ENCODE data around the gene DNAH12.

DNAH12 gene

DNA sequence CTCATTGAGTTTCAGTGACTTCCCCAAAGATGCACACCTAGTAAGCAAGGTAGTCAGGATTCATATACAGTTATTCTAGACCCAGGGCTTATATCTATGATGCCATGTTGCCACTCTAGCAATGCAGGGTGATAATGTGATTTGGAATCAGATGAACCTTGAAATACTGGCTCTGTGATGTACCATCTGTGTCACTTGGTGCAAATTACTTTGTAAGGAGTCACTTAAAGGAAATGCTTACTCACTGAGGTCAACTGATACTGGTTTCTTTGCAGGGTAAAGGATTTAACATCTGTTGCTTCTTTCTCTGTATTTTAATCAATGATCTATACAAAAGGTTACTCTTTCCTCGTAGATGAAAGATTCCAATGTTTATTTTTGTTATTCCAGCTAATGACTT is 262.4 kb downstream of the DNAH12 start:
- no peaks in the 10 kb centered on the region for H3K27me3 ChIP-seq (ENCODE audit: insufficient read depth, low read length, poor library complexity)
- no peaks in the 10 kb centered on the region for H3K36me3 ChIP-seq (ENCODE audit: control insufficient read depth, insufficient read depth, low read length)
- WGBS (ENCODE audit: extremely low coverage, insufficient coverage, low lambda C conversion rate): no CpG with 5 or more reads among the region's 1 CpG
- H3K23ac ChIP-seq (ENCODE audit: low read length): no peak overlapping the region
- H3K18ac ChIP-seq (ENCODE audit: low read length): no peak overlapping the region
- no peak overlapping the region for H4K5ac ChIP-seq (ENCODE audit: low read length)
- H3K9ac ChIP-seq (ENCODE audit: low read length): no peak overlapping the region
- H3K4me1 ChIP-seq (ENCODE audit: control insufficient read depth, low read depth, low read length): no peaks in the 10 kb centered on the region
- no peaks in the 10 kb centered on the region for H3K79me2 ChIP-seq (ENCODE audit: control insufficient read depth, insufficient read depth, low read length)
- DNase-seq: peak; percentile 38
- no peak overlapping the region for H4K8ac ChIP-seq (ENCODE audit: low read depth, low read length)
- H3K4me2 ChIP-seq (ENCODE audit: low read length): no peak overlapping the region
- H3K4ac ChIP-seq (ENCODE audit: low read depth, low read length): no peak overlapping the region
- no peak overlapping the region for H3K27ac ChIP-seq (ENCODE audit: low read depth, low read length)
- no peak overlapping the region for H2BK120ac ChIP-seq (ENCODE audit: low read depth, low read length)
- no peak overlapping the region for H3K4me3 ChIP-seq (ENCODE audit: low read length)
- no peaks in the 10 kb centered on the region for H3K79me1 ChIP-seq (ENCODE audit: low read length)
- H2BK15ac ChIP-seq (replicated peaks; ENCODE audit: low read depth): no peak overlapping the region
- H2BK5ac ChIP-seq (ENCODE audit: low read length): no peak overlapping the region
- no peak overlapping the region for H2AK5ac ChIP-seq (ENCODE audit: low read length)
- H3K56ac ChIP-seq (ENCODE audit: low read length): no peak overlapping the region

DNA sequence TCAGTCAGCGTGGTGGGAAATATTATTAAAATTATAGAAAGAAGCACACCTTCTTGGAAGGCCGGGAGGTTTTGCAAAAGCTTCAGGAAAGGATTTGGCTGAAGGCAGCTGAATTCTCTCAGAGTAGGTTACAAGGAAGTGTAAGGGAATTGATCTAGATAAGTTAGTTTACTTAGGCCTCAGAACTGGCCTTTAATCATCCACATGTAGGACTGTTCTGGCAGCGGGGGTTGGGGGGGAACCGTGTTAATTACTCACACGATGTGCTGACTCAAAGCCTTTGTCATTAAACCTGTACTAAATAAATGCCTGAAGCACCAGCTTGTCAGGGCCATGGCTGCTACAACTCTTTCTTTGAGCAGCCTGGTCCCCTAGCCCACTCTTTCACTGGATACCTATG is 264.5 kb downstream of the DNAH12 start:
- Histone ChIP-seq H2BK15ac (replicated peaks; ENCODE audit: low read depth) (no peak overlapping the region), H3K79me2 (ENCODE audit: control insufficient read depth, insufficient read depth, low read length) (no peaks in the 10 kb centered on the region), H3K79me1 (ENCODE audit: low read length) (no peaks in the 10 kb centered on the region), H3K4me2 (ENCODE audit: low read length) (no peak overlapping the region), H3K36me3 (ENCODE audit: control insufficient read depth, insufficient read depth, low read length) (no peaks in the 10 kb centered on the region), H3K56ac (ENCODE audit: low read length) (no peak overlapping the region), H3K4ac (ENCODE audit: low read depth, low read length) (no peak overlapping the region), H3K27me3 (ENCODE audit: insufficient read depth, low read length, poor library complexity) (no peaks in the 10 kb centered on the region), H2BK5ac (ENCODE audit: low read length) (no peak overlapping the region), H3K23ac (ENCODE audit: low read length) (no peak overlapping the region), H2BK120ac (ENCODE audit: low read depth, low read length) (no peak overlapping the region), H3K4me1 (ENCODE audit: control insufficient read depth, low read depth, low read length) (no peaks in the 10 kb centered on the region), H3K4me3 (ENCODE audit: low read length) (no peak overlapping the region), H3K9ac (ENCODE audit: low read length) (no peak overlapping the region), H4K8ac (ENCODE audit: low read depth, low read length) (no peak overlapping the region), H3K18ac (ENCODE audit: low read length) (no peak overlapping the region), H3K27ac (ENCODE audit: low read depth, low read length) (no peak overlapping the region), H2AK5ac (ENCODE audit: low read length) (no peak overlapping the region), H4K5ac (ENCODE audit: low read length) (no peak overlapping the region)
- WGBS (ENCODE audit: extremely low coverage, insufficient coverage, low lambda C conversion rate): no CpG with 5 or more reads among the region's 5 CpGs
- no peak for DNase-seq

DNA sequence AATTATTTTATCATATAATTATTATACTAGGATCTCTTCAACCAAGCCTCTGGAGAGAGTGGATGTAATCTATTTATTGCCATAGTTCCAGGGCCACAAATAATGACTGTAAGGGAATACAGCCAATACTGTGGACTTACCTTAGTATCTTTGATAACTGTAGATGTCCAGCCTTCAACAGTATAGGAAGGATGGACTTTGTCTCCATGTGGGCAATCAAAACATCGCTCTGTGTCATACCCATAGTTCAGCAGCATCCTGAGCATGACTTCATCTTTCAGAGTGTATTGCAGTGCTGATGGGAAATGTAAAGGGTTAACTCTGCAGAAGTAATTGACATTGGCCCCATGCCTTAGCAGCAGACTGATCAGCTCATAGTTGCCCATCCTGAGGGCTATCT is 265.9 kb downstream of the DNAH12 start:
- Histone ChIP-seq H2AK5ac (ENCODE audit: low read length) (no peak overlapping the region), H4K8ac (ENCODE audit: low read depth, low read length) (no peak overlapping the region), H3K4me2 (ENCODE audit: low read length) (no peak overlapping the region)

DNA sequence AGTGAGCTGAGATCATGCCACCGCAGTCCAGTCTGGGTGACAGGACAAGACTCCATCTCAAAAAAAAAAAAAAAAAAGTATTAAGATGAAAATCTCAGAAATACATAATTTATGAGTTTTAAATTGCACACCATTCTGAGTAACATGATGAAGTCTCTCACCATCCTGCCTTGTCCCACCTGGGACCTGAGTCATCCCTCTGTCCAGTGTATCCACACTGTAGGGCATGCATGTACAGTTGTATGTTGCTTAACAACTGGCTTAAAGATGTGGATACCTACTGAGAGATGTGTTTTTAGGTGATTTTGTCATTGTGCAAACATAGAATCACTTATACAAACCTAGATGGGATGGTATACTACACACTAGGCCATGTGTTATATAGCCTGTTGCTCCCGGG is 268.8 kb downstream of the DNAH12 start:
- no peak overlapping the region for H3K4ac ChIP-seq (ENCODE audit: low read depth, low read length)
- no peak overlapping the region for H2BK5ac ChIP-seq (ENCODE audit: low read length)
- H3K79me2 ChIP-seq (ENCODE audit: control insufficient read depth, insufficient read depth, low read length): no peaks in the 10 kb centered on the region
- WGBS (ENCODE audit: extremely low coverage, insufficient coverage, low lambda C conversion rate): no CpG with 5 or more reads among the region's 2 CpGs
- no peak overlapping the region for H2AK5ac ChIP-seq (ENCODE audit: low read length)
- H3K4me2 ChIP-seq (ENCODE audit: low read length): no peak overlapping the region
- no peak overlapping the region for H3K4me3 ChIP-seq (ENCODE audit: low read length)
- H3K36me3 ChIP-seq (ENCODE audit: control insufficient read depth, insufficient read depth, low read length): no peaks in the 10 kb centered on the region
- no peaks in the 10 kb centered on the region for H3K4me1 ChIP-seq (ENCODE audit: control insufficient read depth, low read depth, low read length)
- no peak overlapping the region for H3K18ac ChIP-seq (ENCODE audit: low read length)
- H3K27ac ChIP-seq (ENCODE audit: low read depth, low read length): no peak overlapping the region
- no peak overlapping the region for H2BK120ac ChIP-seq (ENCODE audit: low read depth, low read length)
- H2BK15ac ChIP-seq (replicated peaks; ENCODE audit: low read depth): no peak overlapping the region
- H3K23ac ChIP-seq (ENCODE audit: low read length): no peak overlapping the region
- no peaks in the 10 kb centered on the region for H3K79me1 ChIP-seq (ENCODE audit: low read length)
- DNase-seq: no peak
- no peak overlapping the region for H4K8ac ChIP-seq (ENCODE audit: low read depth, low read length)
- no peak overlapping the region for H4K5ac ChIP-seq (ENCODE audit: low read length)
- H3K9ac ChIP-seq (ENCODE audit: low read length): no peak overlapping the region
- no peak overlapping the region for H3K56ac ChIP-seq (ENCODE audit: low read length)
- H3K27me3 ChIP-seq (ENCODE audit: insufficient read depth, low read length, poor library complexity): no peaks in the 10 kb centered on the region

More for the DNA sequence above, 265.9 kb downstream of the DNAH12 start:
- no peak overlapping the region for H3K27ac ChIP-seq (ENCODE audit: low read depth, low read length)
- no peak overlapping the region for H3K23ac ChIP-seq (ENCODE audit: low read length)
- WGBS (ENCODE audit: extremely low coverage, insufficient coverage, low lambda C conversion rate): no CpG with 5 or more reads among the region's 1 CpG
- no peaks in the 10 kb centered on the region for H3K36me3 ChIP-seq (ENCODE audit: control insufficient read depth, insufficient read depth, low read length)
- no peak overlapping the region for H3K4me3 ChIP-seq (ENCODE audit: low read length)
- no peak overlapping the region for H2BK120ac ChIP-seq (ENCODE audit: low read depth, low read length)
- H3K4me1 ChIP-seq (ENCODE audit: control insufficient read depth, low read depth, low read length): no peaks in the 10 kb centered on the region
- H2BK5ac ChIP-seq (ENCODE audit: low read length): no peak overlapping the region
- no peak for DNase-seq
- no peak overlapping the region for H3K56ac ChIP-seq (ENCODE audit: low read length)
- no peak overlapping the region for H4K5ac ChIP-seq (ENCODE audit: low read length)
- no peaks in the 10 kb centered on the region for H3K79me2 ChIP-seq (ENCODE audit: control insufficient read depth, insufficient read depth, low read length)
- H3K18ac ChIP-seq (ENCODE audit: low read length): no peak overlapping the region
- H3K79me1 ChIP-seq (ENCODE audit: low read length): no peaks in the 10 kb centered on the region
- H3K27me3 ChIP-seq (ENCODE audit: insufficient read depth, low read length, poor library complexity): no peaks in the 10 kb centered on the region
- H3K9ac ChIP-seq (ENCODE audit: low read length): no peak overlapping the region
- no peak overlapping the region for H2BK15ac ChIP-seq (replicated peaks; ENCODE audit: low read depth)
- no peak overlapping the region for H3K4ac ChIP-seq (ENCODE audit: low read depth, low read length)

DNA sequence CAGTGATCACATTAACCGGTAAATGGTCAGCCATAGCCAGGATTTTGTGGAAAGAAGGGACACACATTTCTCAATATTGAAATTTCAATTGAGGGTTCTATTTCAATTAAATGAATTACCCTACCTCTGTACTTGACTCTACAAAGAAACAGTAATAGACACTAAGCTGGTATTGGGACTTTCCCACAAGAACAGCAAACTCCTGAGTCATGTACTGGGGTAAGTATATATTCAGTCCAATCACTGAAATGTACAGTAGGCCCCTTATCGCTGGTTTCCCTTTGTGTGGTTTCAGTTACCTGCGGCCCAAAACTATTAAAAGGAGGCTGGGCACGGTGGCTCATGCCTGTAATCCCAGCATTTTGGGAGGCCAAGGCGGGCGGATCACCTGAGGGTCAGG is 269.3 kb downstream of the DNAH12 start:
- Histone ChIP-seq H4K5ac (ENCODE audit: low read length) (no peak overlapping the region), H3K18ac (ENCODE audit: low read length) (no peak overlapping the region), H2BK15ac (replicated peaks; ENCODE audit: low read depth) (no peak overlapping the region), H3K79me2 (ENCODE audit: control insufficient read depth, insufficient read depth, low read length) (no peaks in the 10 kb centered on the region), H3K23ac (ENCODE audit: low read length) (no peak overlapping the region), H2BK5ac (ENCODE audit: low read length) (no peak overlapping the region), H3K27me3 (ENCODE audit: insufficient read depth, low read length, poor library complexity) (no peaks in the 10 kb centered on the region), H3K4ac (ENCODE audit: low read depth, low read length) (no peak overlapping the region), H2AK5ac (ENCODE audit: low read length) (no peak overlapping the region), H3K27ac (ENCODE audit: low read depth, low read length) (no peak overlapping the region), H3K9ac (ENCODE audit: low read length) (no peak overlapping the region), H3K4me2 (ENCODE audit: low read length) (no peak overlapping the region), H3K56ac (ENCODE audit: low read length) (no peak overlapping the region), H4K8ac (ENCODE audit: low read depth, low read length) (no peak overlapping the region), H3K4me1 (ENCODE audit: control insufficient read depth, low read depth, low read length) (no peaks in the 10 kb centered on the region), H3K4me3 (ENCODE audit: low read length) (no peak overlapping the region), H3K36me3 (ENCODE audit: control insufficient read depth, insufficient read depth, low read length) (no peaks in the 10 kb centered on the region), H2BK120ac (ENCODE audit: low read depth, low read length) (no peak overlapping the region), H3K79me1 (ENCODE audit: low read length) (no peaks in the 10 kb centered on the region)
- WGBS (ENCODE audit: extremely low coverage, insufficient coverage, low lambda C conversion rate): no CpG with 5 or more reads among the region's 6 CpGs
- no peak for DNase-seq

DNA sequence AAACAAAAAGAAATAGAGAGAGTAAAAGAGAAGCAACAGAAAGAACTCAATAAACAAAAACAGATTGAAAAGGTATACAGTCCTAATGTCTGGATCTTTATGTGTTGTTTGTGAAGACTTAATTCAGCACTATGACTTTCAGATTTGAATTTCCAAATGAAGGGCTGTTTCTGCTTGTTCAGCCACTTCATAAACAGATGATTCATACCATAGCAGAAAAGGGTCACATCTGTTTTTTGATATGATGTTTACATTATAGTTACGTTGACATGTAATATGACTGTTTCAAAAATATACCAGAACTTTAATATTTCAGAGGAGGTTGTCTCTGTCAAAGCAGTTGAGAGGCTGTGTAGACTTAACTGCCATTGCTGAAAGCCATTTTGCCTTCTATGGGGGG is 275.7 kb downstream of the DNAH12 start:
- Histone ChIP-seq H2BK5ac (ENCODE audit: low read length) (no peak overlapping the region), H3K9ac (ENCODE audit: low read length) (no peak overlapping the region), H2BK15ac (replicated peaks; ENCODE audit: low read depth) (no peak overlapping the region), H3K18ac (ENCODE audit: low read length) (no peak overlapping the region), H4K8ac (ENCODE audit: low read depth, low read length) (no peak overlapping the region), H3K36me3 (ENCODE audit: control insufficient read depth, insufficient read depth, low read length) (no peaks in the 10 kb centered on the region), H2AK5ac (ENCODE audit: low read length) (no peak overlapping the region), H3K23ac (ENCODE audit: low read length) (no peak overlapping the region), H3K27me3 (ENCODE audit: insufficient read depth, low read length, poor library complexity) (no peaks in the 10 kb centered on the region), H3K4me3 (ENCODE audit: low read length) (no peak overlapping the region), H3K56ac (ENCODE audit: low read length) (no peak overlapping the region), H4K5ac (ENCODE audit: low read length) (no peak overlapping the region), H3K4me2 (ENCODE audit: low read length) (no peak overlapping the region), H3K27ac (ENCODE audit: low read depth, low read length) (no peak overlapping the region), H2BK120ac (ENCODE audit: low read depth, low read length) (no peak overlapping the region), H3K4me1 (ENCODE audit: control insufficient read depth, low read depth, low read length) (no peaks in the 10 kb centered on the region), H3K79me2 (ENCODE audit: control insufficient read depth, insufficient read depth, low read length) (no peaks in the 10 kb centered on the region), H3K79me1 (ENCODE audit: low read length) (no peaks in the 10 kb centered on the region), H3K4ac (ENCODE audit: low read depth, low read length) (no peak overlapping the region)
- no peak for DNase-seq
- WGBS (ENCODE audit: extremely low coverage, insufficient coverage, low lambda C conversion rate): no CpG with 5 or more reads among the region's 1 CpG
